ENCODE results near the gene OR4F6.

The OR4F6 gene

DNA sequence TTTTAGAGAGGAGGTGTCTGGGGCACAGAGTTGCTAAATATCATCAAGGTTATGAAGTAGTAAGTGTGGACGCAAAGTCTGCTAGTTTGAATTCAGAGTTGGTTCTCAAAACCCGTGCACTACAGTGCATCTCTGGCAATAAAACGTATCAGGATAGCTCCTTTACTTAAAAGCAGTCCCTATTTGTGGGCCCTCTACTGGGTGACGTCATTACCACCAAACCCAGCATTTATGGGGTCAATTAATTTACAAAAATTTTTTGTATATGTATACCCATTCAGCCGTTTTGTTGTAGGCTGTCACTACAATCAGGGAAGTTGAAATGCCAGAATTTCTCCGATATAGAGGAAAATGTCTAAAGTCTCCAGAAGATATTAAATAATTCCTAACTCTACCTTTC is 17.5 kb downstream of the OR4F6 start:
- no peaks in the 10 kb centered on the region for H3K27me3 ChIP-seq (replicated peaks; ENCODE audit: insufficient read depth, low read length)
- H3K79me2 ChIP-seq (ENCODE audit: low read length) = no peaks in the 10 kb centered on the region
- no peaks in the 10 kb centered on the region for H3K4me1 ChIP-seq (ENCODE audit: low read length)
- H2AFZ ChIP-seq (ENCODE audit: low read length) = no peak overlapping the region
- no peak overlapping the region for H3K4me3 ChIP-seq (ENCODE audit: low read length)
- H3K36me3 ChIP-seq (replicated peaks; ENCODE audit: insufficient read depth, low read length) = no peaks in the 10 kb centered on the region
- no peak for TF ChIP-seq EZH2phosphoT487 (IDR thresholded peaks at IDR 0.05; ENCODE audit: low read length)
- no peak for TF ChIP-seq EZH2 (optimal IDR thresholded peaks at IDR 0.05; ENCODE audit: low read depth, low read length)
- TF ChIP-seq CTCF (IDR thresholded peaks at IDR 0.05; ENCODE audit: low read length) = no peak
- no peak overlapping the region for H3K27ac ChIP-seq (ENCODE audit: low read length)
- H3K4me2 ChIP-seq (ENCODE audit: low read depth, low read length) = no peak overlapping the region
- no peaks in the 10 kb centered on the region for H3F3A ChIP-seq (ENCODE audit: insufficient read depth, low read length)
- DNase-seq = no peak
- H3K9ac ChIP-seq (ENCODE audit: low read length) = no peak overlapping the region
- H4K20me1 ChIP-seq (ENCODE audit: insufficient read depth, low read length) = no peaks in the 10 kb centered on the region
- H3K9me3 ChIP-seq (replicated peaks; ENCODE audit: insufficient read depth, low read length) = no peaks in the 10 kb centered on the region
- no peaks in the 10 kb centered on the region for H3K9me2 ChIP-seq (replicated peaks; ENCODE audit: insufficient read depth, low read length)

DNA sequence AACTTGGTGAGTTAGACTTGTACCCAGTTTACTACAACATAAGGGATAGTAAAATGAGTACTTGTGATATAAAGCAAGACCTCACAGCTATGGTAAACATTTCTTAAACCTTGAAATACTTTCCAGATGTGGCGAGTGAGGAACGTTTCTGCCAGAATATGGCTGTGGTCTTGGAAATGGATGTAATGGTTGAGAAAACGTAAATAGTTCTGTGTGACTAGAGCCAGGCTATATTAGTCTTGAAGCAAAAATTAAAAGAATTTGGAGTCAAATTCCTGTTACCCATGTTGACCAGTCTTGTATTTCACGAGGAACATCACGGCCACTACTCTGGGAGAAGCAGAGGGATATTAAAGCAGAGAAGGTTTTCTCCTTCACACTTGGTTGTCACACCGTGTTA is 23.9 kb downstream of the OR4F6 start:
- TF ChIP-seq EZH2phosphoT487 (IDR thresholded peaks at IDR 0.05; ENCODE audit: low read length) (no peak), EZH2 (optimal IDR thresholded peaks at IDR 0.05; ENCODE audit: low read depth, low read length) (no peak), CTCF (IDR thresholded peaks at IDR 0.05; ENCODE audit: low read length) (no peak)
- H3K9me3 ChIP-seq (replicated peaks; ENCODE audit: insufficient read depth, low read length) = no peaks in the 10 kb centered on the region
- no peak overlapping the region for H3K4me2 ChIP-seq (ENCODE audit: low read depth, low read length)
- H3F3A ChIP-seq (ENCODE audit: insufficient read depth, low read length) = no peaks in the 10 kb centered on the region
- no peaks in the 10 kb centered on the region for H3K79me2 ChIP-seq (ENCODE audit: low read length)
- H3K4me3 ChIP-seq (ENCODE audit: low read length) = no peak overlapping the region
- no peaks in the 10 kb centered on the region for H4K20me1 ChIP-seq (ENCODE audit: insufficient read depth, low read length)
- no peak overlapping the region for H2AFZ ChIP-seq (ENCODE audit: low read length)
- no peaks in the 10 kb centered on the region for H3K27me3 ChIP-seq (replicated peaks; ENCODE audit: insufficient read depth, low read length)
- H3K27ac ChIP-seq (ENCODE audit: low read length) = no peak overlapping the region
- no peak overlapping the region for H3K9ac ChIP-seq (ENCODE audit: low read length)
- no peaks in the 10 kb centered on the region for H3K9me2 ChIP-seq (replicated peaks; ENCODE audit: insufficient read depth, low read length)
- no peaks in the 10 kb centered on the region for H3K36me3 ChIP-seq (replicated peaks; ENCODE audit: insufficient read depth, low read length)
- DNase-seq = no peak
- no peaks in the 10 kb centered on the region for H3K4me1 ChIP-seq (ENCODE audit: low read length)

DNA sequence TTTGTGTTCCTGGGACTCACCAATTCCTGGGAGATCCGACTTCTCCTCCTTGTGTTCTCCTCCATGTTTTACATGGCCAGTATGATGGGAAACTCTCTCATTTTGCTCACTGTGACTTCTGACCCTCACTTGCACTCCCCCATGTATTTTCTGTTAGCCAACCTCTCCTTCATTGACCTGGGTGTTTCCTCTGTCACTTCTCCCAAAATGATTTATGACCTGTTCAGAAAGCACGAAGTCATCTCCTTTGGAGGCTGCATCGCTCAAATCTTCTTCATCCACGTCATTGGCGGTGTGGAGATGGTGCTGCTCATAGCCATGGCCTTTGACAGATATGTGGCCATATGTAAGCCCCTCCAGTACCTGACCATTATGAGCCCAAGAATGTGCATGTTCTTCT is 25.5 kb downstream of the OR4F6 start:
- H3K9ac ChIP-seq (ENCODE audit: low read length) = no peak overlapping the region
- H3K27me3 ChIP-seq (replicated peaks; ENCODE audit: insufficient read depth, low read length) = no peaks in the 10 kb centered on the region
- TF ChIP-seq EZH2 (optimal IDR thresholded peaks at IDR 0.05; ENCODE audit: low read depth, low read length) (no peak), CTCF (IDR thresholded peaks at IDR 0.05; ENCODE audit: low read length) (no peak), EZH2phosphoT487 (IDR thresholded peaks at IDR 0.05; ENCODE audit: low read length) (no peak)
- H4K20me1 ChIP-seq (ENCODE audit: insufficient read depth, low read length) = no peaks in the 10 kb centered on the region
- no peak for DNase-seq
- H3F3A ChIP-seq (ENCODE audit: insufficient read depth, low read length) = no peaks in the 10 kb centered on the region
- no peaks in the 10 kb centered on the region for H3K4me1 ChIP-seq (ENCODE audit: low read length)
- no peaks in the 10 kb centered on the region for H3K9me2 ChIP-seq (replicated peaks; ENCODE audit: insufficient read depth, low read length)
- no peak overlapping the region for H3K27ac ChIP-seq (ENCODE audit: low read length)
- H3K9me3 ChIP-seq (replicated peaks; ENCODE audit: insufficient read depth, low read length) = no peaks in the 10 kb centered on the region
- H3K4me2 ChIP-seq (ENCODE audit: low read depth, low read length) = no peak overlapping the region
- H2AFZ ChIP-seq (ENCODE audit: low read length) = no peak overlapping the region
- no peak overlapping the region for H3K4me3 ChIP-seq (ENCODE audit: low read length)
- H3K79me2 ChIP-seq (ENCODE audit: low read length) = no peaks in the 10 kb centered on the region
- H3K36me3 ChIP-seq (replicated peaks; ENCODE audit: insufficient read depth, low read length) = no peaks in the 10 kb centered on the region
